Omental fat pad (tissue), 4 donors: ENCODE measurements around the gene C4BPA. TPM values are rescaled to one million over a fixed set of nuclear protein-coding genes. Genes with fewer than 3 reads are reported as not detected.

ENCODE experiments used
- ATAC-seq: fragments of 150-250 bp; one replicate; pipeline ENCODE4 v1.9.1; 2016; ENCODE audit warnings: mild to moderate bottlenecking, moderate library complexity; ENCODE audit not compliant: low FRiP score
- DNase-seq: peaks from one replicate; pipeline ENCODE4 v3.0.0-alpha.2; 2019; ENCODE audit warnings: low spot score
- total RNA-seq, 4 donors: library from RNA; depleted of rRNA; stranded (reverse); fragments of >200 nt; gene quantifications; one replicate each; pipeline ENCODE4 v1.1.0, GENCODE V29; 2016
- TF ChIP-seq, protein P1 (sequence below), 3 donors: fragments of 450-650 bp; IDR thresholded peaks; one replicate each; pipeline ENCODE4 v1.5.1; 2016 to 2017; ENCODE audit warnings: antibody characterized with exemption in 3 of 3, mild to moderate bottlenecking in 3 of 3, moderate library complexity in 2 of 3

C4BPA gene
- total RNA-seq, 4 donors from 2014 or later: 3.3 TPM; not detected in 3

DNA sequence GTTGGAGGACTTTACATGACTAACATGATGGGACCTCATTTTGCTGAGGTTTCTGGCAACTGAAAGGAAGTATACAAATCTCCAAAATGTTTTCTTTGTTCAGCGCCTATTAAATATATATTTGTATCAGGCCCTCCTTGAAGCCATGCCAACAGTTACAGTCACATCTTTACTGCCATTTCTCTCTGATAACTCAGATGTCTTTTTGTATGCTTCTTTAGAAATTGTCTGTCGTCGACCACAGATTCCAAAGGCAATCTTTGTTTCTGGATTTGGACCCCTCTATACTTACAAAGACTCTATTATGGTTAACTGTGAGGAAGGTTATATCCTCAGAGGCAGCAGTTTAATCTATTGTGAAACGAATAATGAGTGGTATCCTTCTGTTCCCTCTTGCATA is 69.4 kb downstream of the C4BPA start:
- DNase-seq (no peak), ATAC-seq (no peak)
- TF ChIP-seq, protein P1, sequence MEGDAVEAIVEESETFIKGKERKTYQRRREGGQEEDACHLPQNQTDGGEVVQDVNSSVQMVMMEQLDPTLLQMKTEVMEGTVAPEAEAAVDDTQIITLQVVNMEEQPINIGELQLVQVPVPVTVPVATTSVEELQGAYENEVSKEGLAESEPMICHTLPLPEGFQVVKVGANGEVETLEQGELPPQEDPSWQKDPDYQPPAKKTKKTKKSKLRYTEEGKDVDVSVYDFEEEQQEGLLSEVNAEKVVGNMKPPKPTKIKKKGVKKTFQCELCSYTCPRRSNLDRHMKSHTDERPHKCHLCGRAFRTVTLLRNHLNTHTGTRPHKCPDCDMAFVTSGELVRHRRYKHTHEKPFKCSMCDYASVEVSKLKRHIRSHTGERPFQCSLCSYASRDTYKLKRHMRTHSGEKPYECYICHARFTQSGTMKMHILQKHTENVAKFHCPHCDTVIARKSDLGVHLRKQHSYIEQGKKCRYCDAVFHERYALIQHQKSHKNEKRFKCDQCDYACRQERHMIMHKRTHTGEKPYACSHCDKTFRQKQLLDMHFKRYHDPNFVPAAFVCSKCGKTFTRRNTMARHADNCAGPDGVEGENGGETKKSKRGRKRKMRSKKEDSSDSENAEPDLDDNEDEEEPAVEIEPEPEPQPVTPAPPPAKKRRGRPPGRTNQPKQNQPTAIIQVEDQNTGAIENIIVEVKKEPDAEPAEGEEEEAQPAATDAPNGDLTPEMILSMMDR (IDR thresholded peaks at IDR 0.05): no peak

GRCh38 chr1:207174913-207175312 is 70.9 kb downstream of the C4BPA start:
- ATAC-seq: no peak
- TF ChIP-seq, protein P1 (IDR thresholded peaks at IDR 0.05): no peak

GRCh38 chr1:207179036-207179435 is 75.0 kb downstream of the C4BPA start:
- DNase-seq (no peak), ATAC-seq (no peak)
- TF ChIP-seq, protein P1 (IDR thresholded peaks at IDR 0.05): no peak

More at GRCh38 chr1:207174913-207175312, 70.9 kb downstream of the C4BPA start:
- no peak for DNase-seq

GRCh38 chr1:207181847-207182246 is 77.8 kb downstream of the C4BPA start:
- no peak for DNase-seq
- ATAC-seq: peak; percentile 57
- TF ChIP-seq, protein P1 (IDR thresholded peaks at IDR 0.05): no peak

- DNase-seq (no peak), ATAC-seq (no peak)
- TF ChIP-seq, protein P1 (IDR thresholded peaks at IDR 0.05): no peak
Measured at GRCh38 chr1:207186503-207186902, 82.5 kb downstream of the C4BPA start.

GRCh38 chr1:207188901-207189300 is 84.9 kb downstream of the C4BPA start:
- TF ChIP-seq, protein P1 (IDR thresholded peaks at IDR 0.05): no peak
- ATAC-seq (no peak), DNase-seq (no peak)

- ATAC-seq: no peak
Measured at GRCh38 chr1:207191061-207191460, 87.0 kb downstream of the C4BPA start.

More at GRCh38 chr1:207191061-207191460, 87.0 kb downstream of the C4BPA start:
- TF ChIP-seq, protein P1 (IDR thresholded peaks at IDR 0.05): no peak
- DNase-seq: no peak
